ENCODE results near the gene BMPER.

BMPER gene

GRCh38 chr7:33872870-33873269 lies 32.5 kb upstream of the BMPER start:
- H4K20me1 ChIP-seq (ENCODE audit: low read depth, low read length), result no peaks in the 10 kb centered on the region
- no peaks in the 10 kb centered on the region for H3K36me3 ChIP-seq (ENCODE audit: low read length)
- no peaks in the 10 kb centered on the region for H3K9me3 ChIP-seq (ENCODE audit: insufficient read depth, low read length)
- no peak for TF ChIP-seq CTCF (IDR thresholded peaks at IDR 0.05; ENCODE audit: insufficient read depth, low read length, poor library complexity, severe bottlenecking)
- TF ChIP-seq EZH2phosphoT487 (conservative IDR thresholded peaks at IDR 0.05; ENCODE audit: low read length), result no peak
- H3K4me2 ChIP-seq (ENCODE audit: low read depth, low read length, poor library complexity, severe bottlenecking), result no peak overlapping the region
- no peaks in the 10 kb centered on the region for H3K27me3 ChIP-seq (ENCODE audit: low read length)
- H3K9me2 ChIP-seq (replicated peaks; ENCODE audit: insufficient read depth, low read length), result no peaks in the 10 kb centered on the region
- no peak overlapping the region for H3K9ac ChIP-seq (ENCODE audit: low read length)
- H3K27ac ChIP-seq (ENCODE audit: low read depth, low read length), result no peak overlapping the region
- H2AFZ ChIP-seq (ENCODE audit: low read depth, low read length, severe bottlenecking), result no peak overlapping the region
- H3K79me2 ChIP-seq (ENCODE audit: insufficient read depth, low read length), result no peaks in the 10 kb centered on the region
- no peaks in the 10 kb centered on the region for H3F3A ChIP-seq (ENCODE audit: insufficient read depth)
- no peak overlapping the region for H3K4me3 ChIP-seq (ENCODE audit: insufficient read depth, low read length, poor library complexity, severe bottlenecking)

GRCh38 chr7:33873518-33873917 lies 31.8 kb upstream of the BMPER start:
- Histone ChIP-seq H2AFZ (ENCODE audit: low read depth, low read length, severe bottlenecking) (no peak overlapping the region), H3K27me3 (ENCODE audit: low read length) (no peaks in the 10 kb centered on the region), H3K9me3 (ENCODE audit: insufficient read depth, low read length) (no peaks in the 10 kb centered on the region), H3F3A (ENCODE audit: insufficient read depth) (no peaks in the 10 kb centered on the region), H3K27ac (ENCODE audit: low read depth, low read length) (no peak overlapping the region), H3K9me2 (replicated peaks; ENCODE audit: insufficient read depth, low read length) (no peaks in the 10 kb centered on the region), H3K79me2 (ENCODE audit: insufficient read depth, low read length) (no peaks in the 10 kb centered on the region), H3K4me3 (ENCODE audit: insufficient read depth, low read length, poor library complexity, severe bottlenecking) (no peak overlapping the region), H3K36me3 (ENCODE audit: low read length) (no peaks in the 10 kb centered on the region), H3K4me2 (ENCODE audit: low read depth, low read length, poor library complexity, severe bottlenecking) (no peak overlapping the region), H3K9ac (ENCODE audit: low read length) (no peak overlapping the region), H4K20me1 (ENCODE audit: low read depth, low read length) (no peaks in the 10 kb centered on the region)
- TF ChIP-seq CTCF (IDR thresholded peaks at IDR 0.05; ENCODE audit: insufficient read depth, low read length, poor library complexity, severe bottlenecking) (no peak), EZH2phosphoT487 (conservative IDR thresholded peaks at IDR 0.05; ENCODE audit: low read length) (no peak)

GRCh38 chr7:33873981-33874750 lies 31.2 kb upstream of the BMPER start:
- H3K27me3 ChIP-seq (ENCODE audit: low read length), result no peaks in the 10 kb centered on the region
- no peaks in the 10 kb centered on the region for H3K79me2 ChIP-seq (ENCODE audit: insufficient read depth, low read length)
- H3K27ac ChIP-seq (ENCODE audit: low read depth, low read length), result no peak overlapping the region
- no peaks in the 10 kb centered on the region for H4K20me1 ChIP-seq (ENCODE audit: low read depth, low read length)
- H2AFZ ChIP-seq (ENCODE audit: low read depth, low read length, severe bottlenecking), result no peak overlapping the region
- H3K9me2 ChIP-seq (replicated peaks; ENCODE audit: insufficient read depth, low read length), result no peaks in the 10 kb centered on the region
- no peaks in the 10 kb centered on the region for H3K9me3 ChIP-seq (ENCODE audit: insufficient read depth, low read length)
- H3K9ac ChIP-seq (ENCODE audit: low read length), result no peak overlapping the region
- TF ChIP-seq EZH2phosphoT487 (conservative IDR thresholded peaks at IDR 0.05; ENCODE audit: low read length), result no peak
- TF ChIP-seq CTCF (IDR thresholded peaks at IDR 0.05; ENCODE audit: insufficient read depth, low read length, poor library complexity, severe bottlenecking), result no peak
- H3K4me3 ChIP-seq (ENCODE audit: insufficient read depth, low read length, poor library complexity, severe bottlenecking), result no peak overlapping the region
- no peaks in the 10 kb centered on the region for H3F3A ChIP-seq (ENCODE audit: insufficient read depth)
- H3K36me3 ChIP-seq (ENCODE audit: low read length), result no peaks in the 10 kb centered on the region
- no peak overlapping the region for H3K4me2 ChIP-seq (ENCODE audit: low read depth, low read length, poor library complexity, severe bottlenecking)
